Upper lobe of left lung (tissue), 6 donors: Measurements from ENCODE around the gene MIS18BP1. TPM values are rescaled to one million over a fixed set of nuclear protein-coding genes. Genes with fewer than 3 reads are reported as not detected.

ENCODE experiments used
- ATAC-seq, 2 donors: fragments of 200-7000 bp; cut with Tn5 transposase; one replicate each; pipeline ENCODE4 v1.9.1; 2022; ENCODE audit warnings: mild to moderate bottlenecking in 2 of 2, moderate library complexity in 2 of 2; ENCODE audit not compliant: low FRiP score in 2 of 2
- DNase-seq, 2 donors: peaks; one replicate each; pipeline ENCODE4 v3.0.0-alpha.2; 2019 to 2020
- H3K27ac ChIP-seq, 4 donors: fragments of 200-600 bp; sonication (generic); one replicate each; pipeline ENCODE4 v1.5.1; 2016 to 2019
- H3K27me3 ChIP-seq, 4 donors: fragments of 200-600 bp; sonication (generic); one replicate each; pipeline ENCODE4 v1.5.1; 2017 to 2019
- H3K36me3 ChIP-seq, 4 donors: fragments of 200-600 bp; sonication (generic); one replicate each; pipeline ENCODE4 v1.5.1; 2016 to 2019
- H3K4me1 ChIP-seq, 4 donors: fragments of 200-600 bp; sonication (generic); one replicate each; pipeline ENCODE4 v1.5.1; 2018 to 2019
- H3K4me3 ChIP-seq, 4 donors: fragments of 200-600 bp; sonication (generic); one replicate each; pipeline ENCODE4 v1.5.1; 2017 to 2019; ENCODE audit warnings: mild to moderate bottlenecking in 2 of 4, moderate library complexity in 1 of 4
- H3K9me3 ChIP-seq, 4 donors: fragments of 200-600 bp; sonication (generic); one replicate each; pipeline ENCODE4 v1.5.1; 2018 to 2019
- EP300 ChIP-seq, 4 donors: sonication (generic); formaldehyde crosslinking; IDR thresholded peaks; one replicate each; pipeline ENCODE4 v1.5.1; 2017; ENCODE audit warnings: antibody characterized with exemption in 4 of 4, control low read depth in 2 of 4
- POLR2A ChIP-seq, 4 donors: fragments of 450-650 bp; IDR thresholded peaks; one replicate each; pipeline ENCODE4 v1.5.1; 2016 to 2017; ENCODE audit warnings: antibody characterized with exemption in 4 of 4, mild to moderate bottlenecking in 2 of 4
- POLR2AphosphoS5 ChIP-seq, 2 donors: sonication (generic); formaldehyde crosslinking; IDR thresholded peaks; one replicate each; pipeline ENCODE4 v1.5.1; 2017; ENCODE audit warnings: antibody characterized with exemption in 2 of 2
- WGBS, 2 donors: methylation state at CpG; one replicate each; pipeline ENCODE4 v1.1.5; 2017 to 2018; 5-methylcytosine and 5-hydroxymethylcytosine counted together
- total RNA-seq, 6 donors: library from RNA; depleted of rRNA in 4 of 6; stranded (reverse); fragments of >200 nt in 4 of 6; gene quantifications; one replicate each; pipeline versions ENCODE4 v1.1.0 to v1.2.1, GENCODE V29; 2016 to 2021
- TF ChIP-seq, protein P1 (sequence below), 6 experiments: fragments of 450-650 bp in 4 of 6; fragments of 200-600 bp in 2 of 6; sonication (generic) in 2 of 6; IDR thresholded peaks; one replicate each; pipeline ENCODE4 v1.5.1; 2016 to 2019; ENCODE audit warnings: antibody characterized with exemption in 6 of 6
- donor health status: DM: no; HTN: no; CAD: no; lungs with moderate emphysema.
- donor health status: DM: no; HTN: yes; CAD: no; lungs with severe emphysema.

MIS18BP1 gene
- total RNA-seq, 6 donors from 2014 or later, result 19.2 to 58.7 (median 30.5) TPM

- no peak for DNase-seq
- ATAC-seq, result no peak
- no peaks in the 10 kb centered on the region for H3K27me3 ChIP-seq
- no peak overlapping the region for H3K4me3 ChIP-seq
- TF ChIP-seq POLR2AphosphoS5 (IDR thresholded peaks at IDR 0.05) (no peak), EP300 (IDR thresholded peaks at IDR 0.05) (no peak)
- TF ChIP-seq, protein P1, sequence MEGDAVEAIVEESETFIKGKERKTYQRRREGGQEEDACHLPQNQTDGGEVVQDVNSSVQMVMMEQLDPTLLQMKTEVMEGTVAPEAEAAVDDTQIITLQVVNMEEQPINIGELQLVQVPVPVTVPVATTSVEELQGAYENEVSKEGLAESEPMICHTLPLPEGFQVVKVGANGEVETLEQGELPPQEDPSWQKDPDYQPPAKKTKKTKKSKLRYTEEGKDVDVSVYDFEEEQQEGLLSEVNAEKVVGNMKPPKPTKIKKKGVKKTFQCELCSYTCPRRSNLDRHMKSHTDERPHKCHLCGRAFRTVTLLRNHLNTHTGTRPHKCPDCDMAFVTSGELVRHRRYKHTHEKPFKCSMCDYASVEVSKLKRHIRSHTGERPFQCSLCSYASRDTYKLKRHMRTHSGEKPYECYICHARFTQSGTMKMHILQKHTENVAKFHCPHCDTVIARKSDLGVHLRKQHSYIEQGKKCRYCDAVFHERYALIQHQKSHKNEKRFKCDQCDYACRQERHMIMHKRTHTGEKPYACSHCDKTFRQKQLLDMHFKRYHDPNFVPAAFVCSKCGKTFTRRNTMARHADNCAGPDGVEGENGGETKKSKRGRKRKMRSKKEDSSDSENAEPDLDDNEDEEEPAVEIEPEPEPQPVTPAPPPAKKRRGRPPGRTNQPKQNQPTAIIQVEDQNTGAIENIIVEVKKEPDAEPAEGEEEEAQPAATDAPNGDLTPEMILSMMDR (IDR thresholded peaks at IDR 0.05), result no peak
- H3K9me3 ChIP-seq, result peaks cover 3 to 16% (median 14%) of the 10 kb centered on the region in 4 donors
- no peaks in the 10 kb centered on the region for H3K36me3 ChIP-seq
- no peaks in the 10 kb centered on the region for H3K4me1 ChIP-seq
- 77 to 84% methylated on average over 4 of the region's 4 CpGs for WGBS, 2 donors
- no peak overlapping the region for H3K27ac ChIP-seq
Observed at GRCh38 chr14:45262637-45263036, 9.6 kb upstream of the MIS18BP1 start.

DNA sequence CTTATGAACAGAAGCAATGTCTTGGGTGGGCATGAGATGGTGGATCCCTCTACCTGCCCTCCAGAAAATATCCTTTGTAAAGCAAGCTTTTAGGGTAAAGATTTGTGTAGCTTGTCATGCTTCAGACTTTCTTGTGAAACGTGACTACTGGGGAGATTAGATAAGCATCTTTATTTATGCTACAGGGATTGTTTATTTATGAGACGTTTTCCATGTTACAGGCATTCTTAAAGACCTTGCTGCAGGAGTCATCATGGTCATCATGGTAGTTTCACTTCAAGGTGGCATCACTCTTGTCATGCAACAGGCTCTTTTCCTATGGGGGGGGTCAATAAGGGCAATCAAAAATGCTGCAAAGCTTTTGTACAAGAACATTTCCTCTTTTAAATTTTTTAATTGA, 8.2 kb upstream of the MIS18BP1 start:
- no peaks in the 10 kb centered on the region for H3K27me3 ChIP-seq
- TF ChIP-seq, protein P1 (IDR thresholded peaks at IDR 0.05), result no peak
- TF ChIP-seq EP300 (IDR thresholded peaks at IDR 0.05) (no peak), POLR2AphosphoS5 (IDR thresholded peaks at IDR 0.05) (no peak), POLR2A (IDR thresholded peaks at IDR 0.05) (no peak)
- peaks cover 3 to 17% (median 15%) of the 10 kb centered on the region in 4 donors for H3K9me3 ChIP-seq
- H3K27ac ChIP-seq, result no peak overlapping the region
- 28 to 43% methylated on average over 2 of the region's 2 CpGs for WGBS, 2 donors
- H3K36me3 ChIP-seq, result no peaks in the 10 kb centered on the region
- DNase-seq (no peak), ATAC-seq (no peak)
- no peaks in the 10 kb centered on the region for H3K4me1 ChIP-seq
- no peak overlapping the region for H3K4me3 ChIP-seq

DNA sequence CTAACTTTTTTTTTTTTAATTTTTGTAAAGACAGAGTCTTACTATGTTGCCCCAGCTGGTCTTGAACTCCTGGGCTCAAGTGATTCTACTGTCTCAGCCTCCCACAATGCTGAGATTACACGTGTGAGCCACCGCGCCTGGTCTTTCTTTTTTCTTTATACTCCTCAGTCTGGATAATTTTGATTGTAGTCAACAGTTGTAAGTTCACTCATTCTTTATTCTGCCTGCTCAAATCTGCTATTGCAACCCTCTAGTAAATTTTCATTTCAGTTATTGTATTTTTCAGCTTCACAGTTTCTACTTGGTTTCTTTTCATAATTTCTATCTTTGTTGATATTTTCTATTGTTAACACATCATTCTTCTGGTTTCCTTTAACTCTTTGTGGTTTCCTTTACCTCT, 5.8 kb upstream of the MIS18BP1 start:
- TF ChIP-seq POLR2A (IDR thresholded peaks at IDR 0.05), result no peak
- no peak for TF ChIP-seq POLR2AphosphoS5 (IDR thresholded peaks at IDR 0.05)
- TF ChIP-seq, protein P1 (IDR thresholded peaks at IDR 0.05), result no peak
- TF ChIP-seq EP300 (IDR thresholded peaks at IDR 0.05), result no peak
- Histone ChIP-seq H3K9me3 (peaks cover 3 to 17% (median 15%) of the 10 kb centered on the region in 4 donors), H3K4me1 (peaks cover 0 to 8% (median 2%) of the 10 kb centered on the region in 4 donors), H3K27ac (no peak overlapping the region), H3K36me3 (no peaks in the 10 kb centered on the region), H3K27me3 (no peaks in the 10 kb centered on the region), H3K4me3 (no peak overlapping the region)
- DNase-seq (no peak), ATAC-seq (no peak)
- WGBS, 2 donors, result 96 to 97% methylated on average over 3 of the region's 3 CpGs

GRCh38 chr14:45258073-45258472, 5.1 kb upstream of the MIS18BP1 start:
- no peak for TF ChIP-seq POLR2AphosphoS5 (IDR thresholded peaks at IDR 0.05)
- no peak for TF ChIP-seq POLR2A (IDR thresholded peaks at IDR 0.05)
- TF ChIP-seq, protein P1 (IDR thresholded peaks at IDR 0.05), result no peak
- TF ChIP-seq EP300 (IDR thresholded peaks at IDR 0.05), result no peak
- Histone ChIP-seq H3K27ac (no peak overlapping the region), H3K36me3 (no peaks in the 10 kb centered on the region), H3K9me3 (peaks cover 3 to 17% (median 15%) of the 10 kb centered on the region in 4 donors), H3K27me3 (no peaks in the 10 kb centered on the region), H3K4me3 (no peak overlapping the region), H3K4me1 (peaks cover 0 to 10% (median 2%) of the 10 kb centered on the region in 4 donors)
- DNase-seq (no peak), ATAC-seq (no peak)
- 70 to 72% methylated on average over 1 of the region's 1 CpG for WGBS, 2 donors

DNA sequence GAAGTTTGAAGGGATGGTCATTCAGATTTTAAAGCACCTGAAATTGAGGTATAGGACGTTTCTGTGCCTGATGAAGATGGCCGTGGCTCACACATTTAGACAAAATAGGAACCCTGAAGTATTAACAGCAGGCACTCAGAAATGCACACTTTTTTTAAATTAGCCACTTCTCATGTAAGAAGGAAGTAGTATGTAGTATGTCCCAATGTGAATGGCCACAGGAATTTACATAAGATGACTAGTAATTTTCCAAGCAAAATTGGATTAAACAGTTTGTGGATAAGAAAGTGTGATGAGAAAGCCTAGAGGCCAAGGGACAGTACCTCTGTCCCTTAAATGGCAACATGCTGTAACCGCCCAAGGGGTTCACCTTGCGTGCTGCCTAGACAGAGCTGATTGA, 1.8 kb upstream of the MIS18BP1 start:
- Histone ChIP-seq H3K27me3 (no peaks in the 10 kb centered on the region), H3K9me3 (peaks cover 3 to 17% (median 15%) of the 10 kb centered on the region in 4 donors), H3K27ac (peak overlapping the region in 2 of 4 donors; percentile 92 to 94), H3K36me3 (no peaks in the 10 kb centered on the region), H3K4me3 (no peak overlapping the region), H3K4me1 (peaks cover 14 to 33% (median 21%) of the 10 kb centered on the region in 4 donors)
- ATAC-seq (no peak), DNase-seq (no peak)
- TF ChIP-seq, protein P1 (IDR thresholded peaks at IDR 0.05), result no peak
- TF ChIP-seq EP300 (IDR thresholded peaks at IDR 0.05), result no peak
- 81 to 84% methylated on average over 4 of the region's 4 CpGs for WGBS, 2 donors
